Glomerular endothelial cell (primary cell): ENCODE data around the gene MFSD2B. TPM values are rescaled to one million over a fixed set of nuclear protein-coding genes. Genes with fewer than 3 reads are reported as not detected.

Experiments used
- DNase-seq: peaks from one replicate; pipeline ENCODE4 v3.0.0-alpha.2; 2011; ENCODE audit warnings: low read depth, low spot score; ENCODE audit errors: extremely low read depth
- total RNA-seq: library from RNA; depleted of rRNA; stranded (reverse); fragments of >200 nt; gene quantifications from 2 replicates; pipeline ENCODE4 v1.2.3, GENCODE V29; 2015

MFSD2B gene
- total RNA-seq, 1 donor from 2014 or later, result not detected

- no peak for DNase-seq
Observed at GRCh38 chr2:24050041-24050979, 40.4 kb downstream of the MFSD2B start.

GRCh38 chr2:24051833-24052232 lies 41.9 kb downstream of the MFSD2B start:
- no peak for DNase-seq

GRCh38 chr2:24052951-24053350 lies 43.1 kb downstream of the MFSD2B start:
- no peak for DNase-seq

GRCh38 chr2:24054366-24055010 lies 44.6 kb downstream of the MFSD2B start:
- no peak for DNase-seq

DNA sequence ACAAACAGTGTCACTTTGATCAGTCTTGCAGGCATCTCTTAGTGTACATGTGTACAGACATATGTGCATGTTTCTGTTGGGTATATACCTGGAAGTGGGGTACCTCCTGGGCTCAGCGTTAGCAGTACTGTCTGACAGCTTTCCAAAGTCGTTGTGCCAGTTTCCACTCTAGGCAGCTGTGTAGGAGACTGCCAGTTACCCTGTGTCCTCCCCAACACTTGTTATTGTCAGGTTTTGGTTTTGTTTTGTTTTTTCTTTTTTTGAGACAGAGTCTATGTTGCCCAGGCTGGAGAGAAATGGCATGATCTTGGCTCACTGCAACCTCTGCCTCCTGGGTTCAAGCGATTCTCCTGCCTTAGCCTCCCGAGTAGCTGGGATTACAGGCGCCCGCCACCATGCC lies 45.9 kb downstream of the MFSD2B start:
- DNase-seq, result no peak

DNA sequence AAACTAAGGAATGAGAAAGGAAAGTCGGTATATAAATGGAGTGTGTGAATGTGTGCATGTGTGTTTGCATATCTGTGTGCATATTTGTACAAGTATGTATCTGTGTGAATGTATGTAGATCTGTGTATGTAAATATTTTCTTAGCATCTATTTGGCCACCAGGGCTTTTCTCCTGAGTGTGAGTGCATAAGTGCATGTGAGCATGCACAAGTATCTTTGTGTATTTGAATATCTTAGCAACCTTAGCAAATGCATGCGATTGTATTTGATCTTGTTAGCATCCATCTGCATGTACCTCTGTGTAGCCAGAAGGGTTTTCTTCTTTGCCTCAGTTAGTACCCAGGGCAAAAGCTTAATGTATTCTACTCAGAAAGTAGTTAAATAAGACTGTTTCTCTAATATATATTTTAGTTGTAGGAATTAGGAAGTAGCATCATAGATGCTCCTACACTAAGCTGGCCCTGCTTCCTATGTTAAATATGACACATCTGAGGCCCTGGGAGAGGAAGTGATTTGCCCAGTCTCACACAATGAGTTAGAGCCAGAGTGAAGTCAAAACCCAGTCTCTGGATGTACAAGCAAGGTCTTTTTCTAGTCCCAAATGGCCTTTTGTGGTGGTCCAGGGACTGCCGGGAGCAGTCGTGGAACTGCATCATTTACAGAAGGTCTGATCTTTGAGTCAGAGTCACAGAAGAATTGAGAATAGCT lies 48.8 kb downstream of the MFSD2B start:
- DNase-seq, result no peak

DNA sequence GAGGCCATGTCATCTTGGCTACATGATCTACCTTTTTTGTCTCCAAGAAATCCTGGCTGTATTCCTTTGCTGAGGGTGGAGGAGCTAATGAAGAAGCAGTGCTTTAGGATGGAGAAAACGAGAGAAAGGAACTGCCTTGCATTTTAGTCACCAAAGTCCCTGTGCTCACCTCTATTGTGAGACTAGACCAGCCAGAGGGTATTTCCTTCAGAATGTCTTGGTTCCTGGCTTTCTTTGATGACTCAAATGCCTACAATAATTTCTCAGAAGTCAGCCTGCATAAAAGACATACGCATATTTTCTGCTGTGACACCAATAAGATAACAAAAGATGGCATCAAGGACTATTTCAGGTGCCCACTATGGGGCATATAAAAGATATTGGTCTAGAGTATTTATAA lies 55.5 kb downstream of the MFSD2B start:
- DNase-seq, result no peak

DNA sequence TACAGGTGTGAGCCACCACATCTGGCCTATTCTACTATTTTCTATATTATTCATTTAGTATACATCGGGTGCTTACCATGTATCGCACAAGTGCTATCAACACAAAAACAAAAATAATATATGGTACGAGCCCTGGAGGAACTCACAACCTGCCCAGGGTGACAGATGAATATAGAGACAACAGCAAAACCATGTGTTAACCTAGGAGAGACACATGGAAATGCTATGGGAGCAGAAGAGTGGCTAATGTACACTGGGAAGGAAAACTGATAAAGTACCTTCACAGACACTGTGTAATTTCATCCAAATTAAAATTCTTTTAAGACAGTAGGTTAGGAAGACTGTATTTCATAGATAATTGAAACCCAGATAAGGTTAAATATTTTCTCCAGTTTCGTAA lies 62.4 kb downstream of the MFSD2B start:
- no peak for DNase-seq

DNA sequence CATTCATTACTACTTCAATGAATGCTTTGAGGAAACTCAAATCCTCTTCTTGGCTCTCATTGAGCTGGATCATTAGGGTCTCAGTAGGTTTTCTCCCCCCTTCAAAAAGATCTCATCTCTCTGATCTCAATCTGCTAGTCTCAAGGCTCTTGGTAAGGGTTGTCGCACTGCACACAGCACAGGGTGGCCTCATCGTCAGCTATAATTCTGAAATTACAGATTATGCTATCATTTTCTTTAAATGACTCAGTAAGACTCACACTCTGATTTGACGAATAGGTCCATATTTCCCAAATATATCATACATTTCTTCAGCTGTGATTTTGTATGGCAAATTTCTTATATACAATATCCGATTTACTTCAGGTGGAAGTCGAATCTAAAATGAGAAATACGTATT lies 63.9 kb downstream of the MFSD2B start:
- no peak for DNase-seq

- no peak for DNase-seq
Observed at GRCh38 chr2:24075259-24075658, 65.4 kb downstream of the MFSD2B start.

Other genes starting within 250 kb of the MFSD2B start
- 6.5 and 12.7 TPM in 2 replicates for gene ATAD2B, start 83.0 kb upstream of the MFSD2B start, total RNA-seq
- 10.4 and 12.0 TPM in 2 replicates for gene UBXN2A, start 69.6 kb upstream of the MFSD2B start, total RNA-seq
- gene WDCP, start 37.3 kb downstream of the MFSD2B start, total RNA-seq, result 9.1 and 10.4 TPM in 2 replicates
- 14.9 and 18.1 TPM in 2 replicates for gene FKBP1B, start 39.7 kb downstream of the MFSD2B start, total RNA-seq
- 163 and 169 TPM in 2 replicates for gene SF3B6, start 66.2 kb downstream of the MFSD2B start, total RNA-seq
- 80.3 and 133 TPM in 2 replicates for gene TP53I3, start 74.7 kb downstream of the MFSD2B start, total RNA-seq
- gene PFN4, start 113.2 kb downstream of the MFSD2B start, total RNA-seq, result 2.7 TPM in 1 of 2 replicates, not detected in the other
- gene FAM228B, start 113.4 kb downstream of the MFSD2B start, total RNA-seq, result 5.3 and 48.4 TPM in 2 replicates
- gene FAM228A, start 165.0 kb downstream of the MFSD2B start, total RNA-seq, result not detected in 2 replicates